ENCODE results near the gene PRR11.

DNA sequence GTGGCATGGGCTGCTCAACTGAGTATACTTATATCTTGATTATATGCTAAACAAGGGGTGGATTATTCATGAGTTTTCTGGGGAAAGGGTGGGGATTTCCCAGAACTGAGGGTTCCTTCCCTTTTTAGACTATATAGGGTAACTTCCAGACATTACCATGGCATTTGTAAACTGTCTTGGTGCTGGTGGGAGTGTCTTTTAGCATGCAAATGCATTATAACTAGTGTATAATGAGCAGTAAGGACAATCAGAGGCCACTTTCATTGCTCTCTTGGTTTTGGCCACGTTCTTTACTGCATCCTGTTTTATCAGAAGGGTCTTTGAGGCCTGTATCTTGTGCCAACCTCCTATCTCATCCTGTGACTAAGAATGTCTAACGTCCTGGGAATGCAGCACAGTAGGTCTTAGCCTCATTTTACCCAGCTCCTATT is 12.0 kb downstream of the PRR11 start:
- no peak for TF ChIP-seq HDAC6 (IDR thresholded peaks at IDR 0.05; ENCODE audit: low read depth, low read length)
- no peak for TF ChIP-seq CTCF (IDR thresholded peaks at IDR 0.05; ENCODE audit: control extremely low read depth in 1 of 3, insufficient read depth in 1 of 3, low read depth in 1 of 3, low read length in 3 of 3)
- no peak for TF ChIP-seq TCF12 (IDR thresholded peaks at IDR 0.05; ENCODE audit: low read depth, low read length)
- TF ChIP-seq CHD2 (IDR thresholded peaks at IDR 0.05; ENCODE audit: low read length): no peak
- no peak for TF ChIP-seq RAD21 (IDR thresholded peaks at IDR 0.05 in 1 of 2, conservative IDR thresholded peaks at IDR 0.05 in 1 of 2; ENCODE audit: low read depth in 2 of 2, low read length in 2 of 2)
- no peak for TF ChIP-seq PHF8 (conservative IDR thresholded peaks at IDR 0.05; ENCODE audit: low read depth, low read length)
- no peak for TF ChIP-seq POLR2A (IDR thresholded peaks at IDR 0.05; ENCODE audit: control extremely low read depth in 1 of 2, low read depth in 2 of 2, low read length in 2 of 2)
- TF ChIP-seq POLR2AphosphoS5 (IDR thresholded peaks at IDR 0.05; ENCODE audit: low read depth, low read length): no peak

All from H1 (cell line).